WERI-Rb-1 (cell line): ENCODE data around the gene EHD3.

Experiments used
- DNase-seq: peaks from one replicate; pipeline ENCODE4 v3.0.0-alpha.2; 2020
- H3K27ac ChIP-seq: fragments of 250-450 bp; sonication (Bioruptor Pico); 2 replicates; pipeline ENCODE4 v1.5.1; 2020; ENCODE audit warnings: mild to moderate bottlenecking, moderate library complexity
- H3K27me3 ChIP-seq: fragments of 250-450 bp; sonication (Bioruptor Pico); 2 replicates; pipeline ENCODE4 v1.5.1; 2021; ENCODE audit warnings: mild to moderate bottlenecking, low read depth, moderate library complexity; ENCODE audit not compliant: insufficient read depth, severe bottlenecking
- H3K36me3 ChIP-seq: fragments of 250-450 bp; sonication (Bioruptor Pico); 2 replicates; pipeline ENCODE4 v1.5.1; 2020; ENCODE audit warnings: mild to moderate bottlenecking, moderate library complexity
- H3K4me3 ChIP-seq: 2 replicates; pipeline ENCODE4 v1.5.1; 2011; ENCODE audit warnings: low read depth, mild to moderate bottlenecking, control low read depth, low read length
- H3K9me3 ChIP-seq: fragments of 250-450 bp; sonication (Bioruptor Pico); 2 replicates; pipeline ENCODE4 v1.5.1; 2021; ENCODE audit warnings: mild to moderate bottlenecking, moderate library complexity; ENCODE audit not compliant: severe bottlenecking
- CTCF ChIP-seq: IDR thresholded peaks from 2 replicates; pipeline ENCODE4 v1.5.1; 2011; ENCODE audit warnings: low read depth, mild to moderate bottlenecking, control low read depth, inconsistent platforms, low read length

Gene EHD3

DNA sequence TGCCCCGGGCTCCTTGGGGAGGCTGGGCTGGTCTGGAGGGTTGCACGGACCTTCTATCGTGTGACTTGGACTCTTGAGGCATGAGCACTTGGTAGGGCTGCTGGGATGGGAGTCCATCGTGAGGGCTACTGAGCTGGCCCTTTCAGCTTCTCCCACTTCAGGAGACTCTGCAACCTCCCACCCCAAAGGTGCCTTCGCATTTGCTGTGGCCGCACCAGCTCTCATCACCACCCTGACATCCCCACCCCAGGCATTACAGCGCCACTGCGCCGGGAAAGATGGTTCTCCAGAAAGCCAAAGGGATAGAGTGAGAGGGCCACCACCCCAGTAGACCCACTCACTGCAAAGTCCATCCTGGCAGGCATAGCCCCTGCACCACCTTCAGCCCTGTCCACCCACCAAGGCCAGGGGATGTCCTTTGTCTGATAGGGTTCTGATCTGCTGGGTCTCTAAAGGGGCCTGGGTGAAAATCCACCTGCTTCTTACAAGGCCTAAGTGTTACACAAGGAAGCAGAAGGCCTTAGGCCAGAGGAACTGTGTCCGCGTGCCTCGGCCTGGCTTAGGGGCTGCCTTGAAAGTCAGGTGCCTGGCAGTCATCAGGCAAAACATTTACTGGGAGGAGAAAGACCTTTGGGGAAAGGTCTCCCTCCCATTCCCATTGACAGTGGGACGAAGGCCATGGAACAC, 5.1 kb downstream of the EHD3 start:
- TF ChIP-seq CTCF = no peak
- H3K27me3 ChIP-seq = no peaks in the 10 kb centered on the region
- no peak overlapping the region for H3K27ac ChIP-seq
- no peaks in the 10 kb centered on the region for H3K9me3 ChIP-seq
- no peak overlapping the region for H3K4me3 ChIP-seq
- no peaks in the 10 kb centered on the region for H3K36me3 ChIP-seq
- no peak for DNase-seq

- Histone ChIP-seq H3K27ac (no peak overlapping the region), H3K9me3 (no peaks in the 10 kb centered on the region), H3K36me3 (no peaks in the 10 kb centered on the region), H3K27me3 (no peaks in the 10 kb centered on the region), H3K4me3 (no peak overlapping the region)
- TF ChIP-seq CTCF = no peak
- no peak for DNase-seq
These were observed 5.7 kb downstream of the EHD3 start for GRCh38 chr2:31239593-31240177.

DNA sequence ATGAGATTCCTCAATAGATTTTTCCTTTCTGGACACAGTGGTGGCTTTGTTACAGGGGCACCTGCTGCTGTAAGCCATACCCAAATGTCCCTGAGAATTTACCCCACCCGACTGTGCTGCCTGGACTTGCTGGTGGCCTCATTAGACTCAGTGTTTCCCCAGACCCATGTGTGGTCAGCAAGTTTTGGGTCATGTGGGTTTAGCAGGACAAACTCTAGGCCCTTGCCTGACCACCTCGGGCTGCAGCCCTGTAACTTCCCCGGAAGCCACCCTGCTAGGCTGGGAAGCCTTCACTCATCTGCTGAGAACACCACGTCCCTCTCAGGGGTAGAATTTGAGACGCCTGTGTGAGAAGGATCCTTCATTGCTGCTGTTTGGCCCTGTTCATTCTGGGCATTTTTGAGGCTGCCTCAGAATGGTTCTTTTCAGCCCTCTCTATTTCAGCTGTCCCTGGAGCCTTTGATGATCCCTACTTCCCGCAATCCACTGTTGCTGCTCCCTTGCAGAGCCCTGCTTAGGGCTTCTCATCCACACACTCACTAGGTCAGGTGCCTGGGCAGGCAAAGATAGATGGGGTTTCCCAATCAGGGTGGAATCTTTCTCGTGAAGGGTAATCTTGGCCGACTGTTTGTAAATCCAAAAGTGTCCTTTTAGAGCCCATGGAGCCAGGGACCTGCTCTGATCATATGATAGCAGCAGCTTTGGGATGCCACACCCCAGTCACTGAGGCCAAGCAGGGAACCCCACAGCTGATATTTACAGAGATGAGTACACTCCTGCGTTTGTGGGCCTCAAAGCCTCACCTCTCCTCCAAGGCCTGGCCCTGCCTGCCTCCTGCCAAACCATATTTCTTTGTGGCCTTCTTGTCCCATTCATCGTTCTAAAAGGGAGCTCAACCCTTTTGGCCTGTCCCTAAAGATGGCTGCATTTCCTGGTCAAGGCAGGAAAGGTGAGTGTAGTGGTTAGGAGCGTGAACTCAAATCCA, 6.7 kb downstream of the EHD3 start:
- Histone ChIP-seq H3K4me3 (no peak overlapping the region), H3K9me3 (no peaks in the 10 kb centered on the region), H3K27me3 (no peaks in the 10 kb centered on the region), H3K36me3 (no peaks in the 10 kb centered on the region), H3K27ac (no peak overlapping the region)
- no peak for DNase-seq
- no peak for TF ChIP-seq CTCF

DNA sequence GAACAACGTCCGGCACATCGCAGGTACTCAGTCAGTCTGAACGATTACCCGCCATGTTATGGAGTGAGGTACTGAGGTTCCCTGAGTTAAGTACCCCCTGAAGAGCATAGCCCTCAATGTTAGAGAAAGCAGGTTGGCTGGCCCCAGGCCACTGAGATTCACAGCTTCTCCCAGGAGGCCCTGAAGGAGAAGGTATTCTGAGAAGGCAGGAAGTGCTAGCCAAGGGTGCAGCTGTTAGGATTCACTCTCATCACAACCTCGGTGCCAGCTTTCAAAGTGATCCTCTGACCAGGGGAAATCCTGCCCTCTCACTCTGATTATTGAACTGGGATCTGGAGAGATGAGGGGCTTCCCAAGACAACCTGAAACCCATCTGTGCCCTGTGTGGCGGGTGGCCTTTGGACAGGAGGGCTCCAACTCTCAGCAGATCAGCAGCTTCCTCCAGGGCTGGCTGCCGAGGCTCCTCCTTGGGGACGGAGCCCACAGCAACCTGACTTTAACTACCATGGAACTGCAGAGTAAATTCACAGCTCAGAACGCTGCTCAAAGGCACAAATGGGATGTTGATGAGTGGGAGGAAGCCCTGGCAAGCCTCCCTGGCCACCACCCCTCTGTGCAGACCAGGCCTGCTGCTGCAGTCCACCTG, 7.8 kb downstream of the EHD3 start:
- H3K4me3 ChIP-seq = no peak overlapping the region
- TF ChIP-seq CTCF = no peak
- no peaks in the 10 kb centered on the region for H3K9me3 ChIP-seq
- H3K27me3 ChIP-seq = no peaks in the 10 kb centered on the region
- no peak overlapping the region for H3K27ac ChIP-seq
- H3K36me3 ChIP-seq = no peaks in the 10 kb centered on the region
- no peak for DNase-seq

- no peaks in the 10 kb centered on the region for H3K27me3 ChIP-seq
- H3K36me3 ChIP-seq = no peaks in the 10 kb centered on the region
- H3K27ac ChIP-seq = no peak overlapping the region
- H3K9me3 ChIP-seq = no peaks in the 10 kb centered on the region
- TF ChIP-seq CTCF = no peak
- no peak overlapping the region for H3K4me3 ChIP-seq
- no peak for DNase-seq
These were observed 9.1 kb downstream of the EHD3 start for GRCh38 chr2:31243053-31243452.
